Measurements from ENCODE around the gene SLC26A11.
"Not testable (repeated sequence)": the region's sequence is repeated elsewhere in the genome, so short reads cannot be mapped to it uniquely, and the experiment has no call there.

Gene SLC26A11

GRCh38 chr17:80297996-80298560 is 77.9 kb downstream of the SLC26A11 start:
- H3F3A ChIP-seq (ENCODE audit: control insufficient read depth, insufficient read depth), result no peaks in the 10 kb centered on the region
- no peaks in the 10 kb centered on the region for H3K9me2 ChIP-seq (replicated peaks; ENCODE audit: control insufficient read depth, low read length)
- H3K9me3 ChIP-seq (ENCODE audit: control insufficient read depth, insufficient read depth, low read length), result no peaks in the 10 kb centered on the region
- no peaks in the 10 kb centered on the region for H3K36me3 ChIP-seq (ENCODE audit: control insufficient read depth, low read length)
- TF ChIP-seq CTCF (IDR thresholded peaks at IDR 0.05; ENCODE audit: low read depth, low read length, poor library complexity, severe bottlenecking) (no peak), EZH2phosphoT487 (IDR thresholded peaks at IDR 0.05; ENCODE audit: borderline replicate concordance, low read length) (no peak)
- H3K27ac ChIP-seq (ENCODE audit: low read depth, low read length), result no peak overlapping the region
- no peak overlapping the region for H3K4me3 ChIP-seq (ENCODE audit: low read length)
- no peaks in the 10 kb centered on the region for H3K79me2 ChIP-seq (ENCODE audit: control insufficient read depth, low read length)
- H3K4me2 ChIP-seq (ENCODE audit: low read length), result no peak overlapping the region
- H3K4me1 ChIP-seq (ENCODE audit: control insufficient read depth, low read length), result no peaks in the 10 kb centered on the region
- H3K27me3 ChIP-seq (ENCODE audit: control insufficient read depth, low read length), result no peaks in the 10 kb centered on the region
- no peaks in the 10 kb centered on the region for H4K20me1 ChIP-seq (ENCODE audit: control insufficient read depth, insufficient read depth, low read depth, low read length)

- not testable (repeated sequence) for H3K36me3 ChIP-seq (ENCODE audit: control insufficient read depth, low read length); H3K79me2 ChIP-seq (ENCODE audit: control insufficient read depth, low read length); H3K4me3 ChIP-seq (ENCODE audit: low read length); H4K20me1 ChIP-seq (ENCODE audit: control insufficient read depth, insufficient read depth, low read depth, low read length); H3K4me2 ChIP-seq (ENCODE audit: low read length); H3K4me1 ChIP-seq (ENCODE audit: control insufficient read depth, low read length); H3K9me2 ChIP-seq (replicated peaks; ENCODE audit: control insufficient read depth, low read length); H3K27me3 ChIP-seq (ENCODE audit: control insufficient read depth, low read length); H3F3A ChIP-seq (ENCODE audit: control insufficient read depth, insufficient read depth); H3K9me3 ChIP-seq (ENCODE audit: control insufficient read depth, insufficient read depth, low read length); H3K27ac ChIP-seq (ENCODE audit: low read depth, low read length)
Observed at GRCh38 chr17:80299350-80300100, 79.3 kb downstream of the SLC26A11 start.

- H3K4me1 ChIP-seq (ENCODE audit: control insufficient read depth, low read length); H3K27me3 ChIP-seq (ENCODE audit: control insufficient read depth, low read length); H3K79me2 ChIP-seq (ENCODE audit: control insufficient read depth, low read length); H3K27ac ChIP-seq (ENCODE audit: low read depth, low read length); H3K36me3 ChIP-seq (ENCODE audit: control insufficient read depth, low read length); H3K9me2 ChIP-seq (replicated peaks; ENCODE audit: control insufficient read depth, low read length); H4K20me1 ChIP-seq (ENCODE audit: control insufficient read depth, insufficient read depth, low read depth, low read length); H3K4me2 ChIP-seq (ENCODE audit: low read length); H3K4me3 ChIP-seq (ENCODE audit: low read length); H3K9me3 ChIP-seq (ENCODE audit: control insufficient read depth, insufficient read depth, low read length); H3F3A ChIP-seq (ENCODE audit: control insufficient read depth, insufficient read depth): not testable (repeated sequence)
Observed at GRCh38 chr17:80300756-80301155, 80.5 kb downstream of the SLC26A11 start.

Measured in DOHH2 (cell line).